IMR-90 (cell line): ENCODE results near the gene ATP10A. TPM values are rescaled to one million over a fixed set of nuclear protein-coding genes. Genes with fewer than 3 reads are reported as not detected.

Experiments
- ATAC-seq: fragments of 200-7000 bp; cut with Tn5 transposase; 2 replicates; pipeline ENCODE4 v1.9.1; 2020; ENCODE audit warnings: low read depth, mild to moderate bottlenecking, moderate library complexity
- BruUV-seq: library from RNA; stranded (reverse); fragments of 400-500 nt; replicated peaks from 2 replicates; lab custom pipeline; 2021; lab: Mats Ljungman, UMichigan
- CTCF ChIA-PET: fragments of 300-600 bp; formaldehyde crosslinking; extraction: SDS; loops from one replicate; lab custom pipeline; 2021; ENCODE audit warnings: antibody characterized with exemption; lab: Yijun Ruan, JAX
- POLR2A ChIA-PET: fragments of 300-600 bp; sonication (Branson Sonifier 250); formaldehyde crosslinking; loops from one replicate; lab custom pipeline; 2022; ENCODE audit warnings: antibody characterized with exemption; ENCODE audit not compliant: unreplicated experiment; lab: Charles Lee
- DNase-seq: peaks from one replicate; pipeline ENCODE4 v3.0.0; 2013
- H2AFZ ChIP-seq: replicated peaks from 2 replicates; pipeline ENCODE3; 2013; ENCODE audit warnings: low read length, mild to moderate bottlenecking; ENCODE audit not compliant: poor library complexity
- H2AK5ac ChIP-seq: 2 replicates; pipeline ENCODE4 v1.6.1; 2013; ENCODE audit warnings: low read depth, low read length, inconsistent platforms
- H2AK9ac ChIP-seq: replicated peaks from 2 replicates; pipeline ENCODE3; 2013; ENCODE audit warnings: mild to moderate bottlenecking, low read depth, low read length, moderate library complexity; ENCODE audit not compliant: poor library complexity
- H2BK120ac ChIP-seq: 2 replicates; pipeline ENCODE4 v1.6.1; 2013; ENCODE audit warnings: low read depth, low read length, inconsistent platforms
- H2BK15ac ChIP-seq: 3 replicates; pipeline ENCODE4 v1.6.1; 2013; ENCODE audit warnings: low read depth, low read length, inconsistent platforms
- H2BK20ac ChIP-seq: 2 replicates; pipeline ENCODE4 v1.6.1; 2013; ENCODE audit warnings: low read depth, mild to moderate bottlenecking, inconsistent platforms, low read length, moderate library complexity
- H2BK5ac ChIP-seq: 2 replicates; pipeline ENCODE4 v1.6.1; 2013; ENCODE audit warnings: mild to moderate bottlenecking, low read depth, low read length, inconsistent platforms; ENCODE audit not compliant: poor library complexity, severe bottlenecking
- H3K14ac ChIP-seq: replicated peaks from 2 replicates; pipeline ENCODE4 v1.6.1; 2013; ENCODE audit warnings: low read depth, low read length, inconsistent platforms
- H3K18ac ChIP-seq: 2 replicates; pipeline ENCODE4 v1.6.1; 2013; ENCODE audit warnings: low read depth, low read length, control low read depth
- H3K23ac ChIP-seq: 2 replicates; pipeline ENCODE4 v1.6.1; 2013; ENCODE audit warnings: low read depth, low read length, inconsistent platforms
- H3K27ac ChIP-seq: 2 replicates; pipeline ENCODE4 v1.5.1; 2013; ENCODE audit warnings: mild to moderate bottlenecking, control low read depth, low read length; ENCODE audit not compliant: insufficient read depth
- H3K27me3 ChIP-seq: 2 replicates; pipeline ENCODE4 v1.6.1; 2013; ENCODE audit warnings: low read length; ENCODE audit not compliant: control insufficient read depth, insufficient read depth
- H3K36me3 ChIP-seq: 2 replicates; pipeline ENCODE4 v1.6.1; 2013; ENCODE audit warnings: low read length, mixed read lengths; ENCODE audit not compliant: control insufficient read depth, insufficient read depth
- H3K4ac ChIP-seq: 2 replicates; pipeline ENCODE4 v1.6.1; 2013; ENCODE audit warnings: low read depth, low read length, inconsistent platforms
- H3K4me1 ChIP-seq: 2 replicates; pipeline ENCODE4 v1.6.1; 2013; ENCODE audit warnings: low read length, mixed read lengths; ENCODE audit not compliant: control insufficient read depth, insufficient read depth
- H3K4me2 ChIP-seq: 2 replicates; pipeline ENCODE4 v1.6.1; 2013; ENCODE audit warnings: low read depth, mild to moderate bottlenecking, control low read depth, low read length, moderate library complexity
- H3K4me3 ChIP-seq: 2 replicates; pipeline ENCODE4 v1.5.1; 2013; ENCODE audit warnings: low read depth, mild to moderate bottlenecking, control low read depth, low read length, moderate library complexity; ENCODE audit not compliant: insufficient read depth
- H3K56ac ChIP-seq: 2 replicates; pipeline ENCODE4 v1.6.1; 2013; ENCODE audit warnings: low read length, inconsistent platforms; ENCODE audit not compliant: insufficient read depth; ENCODE audit errors: extremely low read depth
- H3K79me1 ChIP-seq, 2 experiments: 2 replicates each; pipeline ENCODE4 v1.6.1; 2013; ENCODE audit warnings: low read length in 2 of 2, inconsistent platforms in 1 of 2, low read depth in 1 of 2
- H3K9ac ChIP-seq: 2 replicates; pipeline ENCODE4 v1.6.1; 2013; ENCODE audit warnings: low read depth, low read length, control low read depth
- H3K9me1 ChIP-seq: 2 replicates; pipeline ENCODE4 v1.6.1; 2013; ENCODE audit warnings: low read length, inconsistent platforms; ENCODE audit not compliant: insufficient read depth
- H3K9me3 ChIP-seq: 2 replicates; pipeline ENCODE4 v1.6.1; 2013; ENCODE audit warnings: low read length; ENCODE audit not compliant: control insufficient read depth, insufficient read depth
- H4K20me1 ChIP-seq: 2 replicates; pipeline ENCODE4 v1.6.1; 2013; ENCODE audit warnings: low read length, inconsistent platforms; ENCODE audit not compliant: insufficient read depth
- H4K5ac ChIP-seq: 2 replicates; pipeline ENCODE4 v1.6.1; 2013; ENCODE audit warnings: mild to moderate bottlenecking, low read depth, low read length, control low read depth
- H4K8ac ChIP-seq, 2 experiments: 2 replicates each; pipeline ENCODE4 v1.6.1; 2013; ENCODE audit warnings: low read depth in 2 of 2, low read length in 2 of 2, control low read depth in 1 of 2, inconsistent platforms in 1 of 2
- H4K91ac ChIP-seq: 2 replicates; pipeline ENCODE4 v1.6.1; 2013; ENCODE audit warnings: low read depth, low read length, inconsistent platforms; ENCODE audit not compliant: insufficient read depth
- CHD1 ChIP-seq: IDR thresholded peaks from 2 replicates; pipeline ENCODE4 v1.6.1; 2012; ENCODE audit warnings: low read depth, low read length, improper control_type of control experiment
- FOS ChIP-seq: fragments of 150-350 bp; IDR thresholded peaks from 2 replicates; pipeline ENCODE4 v1.6.1; 2016; ENCODE audit warnings: low read depth, low read length
- MAFK ChIP-seq: IDR thresholded peaks from 2 replicates; pipeline ENCODE4 v1.6.1; 2012; ENCODE audit warnings: low read depth, low read length, improper control_type of control experiment
- MAZ ChIP-seq: IDR thresholded peaks from 2 replicates; pipeline ENCODE4 v1.6.1; 2012; ENCODE audit warnings: low read depth, mild to moderate bottlenecking, low read length, improper control_type of control experiment, moderate library complexity, borderline replicate concordance
- MXI1 ChIP-seq: IDR thresholded peaks from 2 replicates; pipeline ENCODE4 v1.6.1; 2012; ENCODE audit warnings: low read depth, mild to moderate bottlenecking, low read length, moderate library complexity, borderline replicate concordance
- NFE2L2 ChIP-seq: fragments of 150-350 bp; IDR thresholded peaks from 2 replicates; pipeline ENCODE4 v1.6.1; 2016; ENCODE audit warnings: low read depth, mild to moderate bottlenecking, low read length
- POLR2A ChIP-seq: IDR thresholded peaks from 2 replicates; pipeline ENCODE4 v1.6.1; 2012; ENCODE audit warnings: mild to moderate bottlenecking, low read depth, low read length
- RCOR1 ChIP-seq: IDR thresholded peaks from 2 replicates; pipeline ENCODE4 v1.6.1; 2012; ENCODE audit warnings: mild to moderate bottlenecking, low read length, improper control_type of control experiment; ENCODE audit not compliant: insufficient replicate concordance
- RFX5 ChIP-seq: IDR thresholded peaks from 2 replicates; pipeline ENCODE4 v1.8.0; 2012; ENCODE audit warnings: low read depth, mild to moderate bottlenecking, low read length, moderate library complexity
- SMC3 ChIP-seq: fragments of 150-350 bp; IDR thresholded peaks from 2 replicates; pipeline ENCODE4 v1.6.1; 2016; ENCODE audit warnings: low read depth, mild to moderate bottlenecking, antibody characterized with exemption, low read length, moderate library complexity
- WGBS, 2 experiments: methylation state at CpG; one replicate each; pipeline versions ENCODE4 v1.1.5 to v1.1.7; 2013; ENCODE audit warnings: missing lambda C conversion rate in 2 of 2; ENCODE audit not compliant: insufficient read length in 1 of 2; ENCODE audit errors: extremely low coverage in 2 of 2; 5-methylcytosine and 5-hydroxymethylcytosine counted together
- dilution Hi-C: fragments of 300-500 bp; cut with HindIII; formaldehyde crosslinking; loops from one replicate; pipeline ENCODE4 v1.14.3; 2018; ENCODE audit warnings: low sequenced_read_pairs; ENCODE audit not compliant: unreplicated experiment
- in situ Hi-C: fragments of 300-500 bp; cut with MboI; formaldehyde crosslinking; loops from 3 replicates; pipeline ENCODE4 v1.14.3; 2019; ENCODE audit warnings: low sequenced_read_pairs, inconsistent platforms, mixed read lengths
- intact Hi-C: fragments of 100-400 bp; cut with micrococcal nuclease; formaldehyde crosslinking; loops from 2 replicates; pipeline ENCODE4 v1.10.0; 2022
- polyA plus RNA-seq, 3 experiments: library from polyadenylated mRNA; depleted of rRNA; stranded (reverse); fragments of >200 nt; gene quantifications; 2 replicates each; pipeline ENCODE4 v1.2.3, GENCODE V29; 2012; ENCODE audit warnings: low replicate concordance in 1 of 3
- total RNA-seq: library from RNA; depleted of rRNA; stranded (reverse); fragments of >200 nt; gene quantifications from 2 replicates; pipeline ENCODE4 v1.2.3, GENCODE V29; 2012
- TF ChIP-seq, protein P1 (sequence below): fragments of 150-350 bp; IDR thresholded peaks from 2 replicates; pipeline ENCODE4 v1.6.1; 2017; ENCODE audit warnings: mild to moderate bottlenecking, antibody characterized with exemption, low read length, low read depth
- TF ChIP-seq, protein P2 (sequence below): fragments of 150-350 bp; IDR thresholded peaks from 2 replicates; pipeline ENCODE4 v1.6.1; 2016; ENCODE audit warnings: low read depth, mild to moderate bottlenecking, low read length, moderate library complexity, borderline replicate concordance
- TF ChIP-seq, protein P3 (sequence below): conservative IDR thresholded peaks from 2 replicates; pipeline ENCODE4 v1.5.1; 2012; ENCODE audit warnings: mild to moderate bottlenecking, low read depth, low read length, improper control_type of control experiment

Gene ATP10A
- total and polyA plus RNA-seq, 2 of the 4 experiments (the other 2 are of a cell fraction) = 13.8 to 16.0 TPM

- no TSS peak for BruUV-seq
- POLR2A ChIA-PET = no interaction called here
- peak overlapping the region; percentile 98 for H2BK120ac ChIP-seq
- no peaks in the 10 kb centered on the region for H3K27me3 ChIP-seq
- peak overlapping the region in 1 of 2 experiments; percentile 94; a peak in 3 of 4 replicates for H4K8ac ChIP-seq
- no peak overlapping the region for H4K5ac ChIP-seq
- H3K36me3 ChIP-seq = no peaks in the 10 kb centered on the region
- H3K9ac ChIP-seq = no peak overlapping the region
- DNase-seq (peak; percentile 95), ATAC-seq (peak; percentile 92)
- dilution Hi-C loops = no loop called here
- H3K4ac ChIP-seq = peak overlapping the region; percentile 96
- H4K91ac ChIP-seq = peak overlapping the region; percentile 68
- H2BK20ac ChIP-seq = peak overlapping the region; percentile 95
- peak overlapping the region; percentile 93 for H2BK5ac ChIP-seq
- H3K4me1 ChIP-seq = peaks cover 23% of the 10 kb centered on the region
- CTCF ChIA-PET = interaction anchor here (0.6 to 0.8 kb wide), 2 partner anchors 16 to 112 kb away, joined by 3 read pairs; no protein-coding TSS in a partner anchor
- H2AK9ac ChIP-seq = no peak overlapping the region
- no peak overlapping the region for H2AFZ ChIP-seq
- H3K23ac ChIP-seq = peak overlapping the region; percentile 93
- 0 out of 2 replicates have a peak overlapping the region, but pooled peaks have one; percentile 10 for H2AK5ac ChIP-seq
- peak overlapping the region; percentile 79 for H3K56ac ChIP-seq
- no peaks in the 10 kb centered on the region for H3K9me3 ChIP-seq
- intact Hi-C loops = loop anchor here (5.0 kb wide), 1 partner anchor 91 kb away; no protein-coding TSS in a partner anchor
- no peaks in the 10 kb centered on the region for H4K20me1 ChIP-seq
- H3K27ac ChIP-seq = no peak overlapping the region
- H3K4me2 ChIP-seq = peak overlapping the region; percentile 9; the same call in 1 of the 2 replicates
- in situ Hi-C loops = no loop called here
- 0 out of 2 replicates have a peak overlapping the region, but pooled peaks have one; percentile 17 for H3K14ac ChIP-seq
- no peaks in the 10 kb centered on the region for H3K79me1 ChIP-seq
- peak overlapping the region; percentile 39; the same call in 2 of the 3 replicates for H2BK15ac ChIP-seq
- H3K4me3 ChIP-seq = no peak overlapping the region
- H3K18ac ChIP-seq = peak overlapping the region; percentile 91; the same call in 1 of the 2 replicates
- peaks cover 16% of the 10 kb centered on the region for H3K9me1 ChIP-seq
- 7% methylated on average over 2 of the region's 6 CpGs; no CpG with 5 or more reads in 1 of the 2 experiments for WGBS, 2 experiments
- TF ChIP-seq MAZ = no peak
- 0 out of 2 replicates have a peak, but pooled peaks have one; percentile 40 for TF ChIP-seq POLR2A
- TF ChIP-seq SMC3 = no peak
- peak; percentile 61 for TF ChIP-seq RCOR1
- TF ChIP-seq MXI1 = peak; percentile 62; the same call in 1 of the 2 replicates
- TF ChIP-seq, protein P1, sequence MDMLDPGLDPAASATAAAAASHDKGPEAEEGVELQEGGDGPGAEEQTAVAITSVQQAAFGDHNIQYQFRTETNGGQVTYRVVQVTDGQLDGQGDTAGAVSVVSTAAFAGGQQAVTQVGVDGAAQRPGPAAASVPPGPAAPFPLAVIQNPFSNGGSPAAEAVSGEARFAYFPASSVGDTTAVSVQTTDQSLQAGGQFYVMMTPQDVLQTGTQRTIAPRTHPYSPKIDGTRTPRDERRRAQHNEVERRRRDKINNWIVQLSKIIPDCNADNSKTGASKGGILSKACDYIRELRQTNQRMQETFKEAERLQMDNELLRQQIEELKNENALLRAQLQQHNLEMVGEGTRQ = no peak
- TF ChIP-seq NFE2L2 = 0 out of 2 replicates have a peak, but pooled peaks have one; percentile 15
- TF ChIP-seq, protein P2, sequence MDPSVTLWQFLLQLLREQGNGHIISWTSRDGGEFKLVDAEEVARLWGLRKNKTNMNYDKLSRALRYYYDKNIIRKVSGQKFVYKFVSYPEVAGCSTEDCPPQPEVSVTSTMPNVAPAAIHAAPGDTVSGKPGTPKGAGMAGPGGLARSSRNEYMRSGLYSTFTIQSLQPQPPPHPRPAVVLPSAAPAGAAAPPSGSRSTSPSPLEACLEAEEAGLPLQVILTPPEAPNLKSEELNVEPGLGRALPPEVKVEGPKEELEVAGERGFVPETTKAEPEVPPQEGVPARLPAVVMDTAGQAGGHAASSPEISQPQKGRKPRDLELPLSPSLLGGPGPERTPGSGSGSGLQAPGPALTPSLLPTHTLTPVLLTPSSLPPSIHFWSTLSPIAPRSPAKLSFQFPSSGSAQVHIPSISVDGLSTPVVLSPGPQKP = no peak
- TF ChIP-seq MAFK = peak; percentile 57; the same call in 1 of the 2 replicates
- TF ChIP-seq, protein P3, sequence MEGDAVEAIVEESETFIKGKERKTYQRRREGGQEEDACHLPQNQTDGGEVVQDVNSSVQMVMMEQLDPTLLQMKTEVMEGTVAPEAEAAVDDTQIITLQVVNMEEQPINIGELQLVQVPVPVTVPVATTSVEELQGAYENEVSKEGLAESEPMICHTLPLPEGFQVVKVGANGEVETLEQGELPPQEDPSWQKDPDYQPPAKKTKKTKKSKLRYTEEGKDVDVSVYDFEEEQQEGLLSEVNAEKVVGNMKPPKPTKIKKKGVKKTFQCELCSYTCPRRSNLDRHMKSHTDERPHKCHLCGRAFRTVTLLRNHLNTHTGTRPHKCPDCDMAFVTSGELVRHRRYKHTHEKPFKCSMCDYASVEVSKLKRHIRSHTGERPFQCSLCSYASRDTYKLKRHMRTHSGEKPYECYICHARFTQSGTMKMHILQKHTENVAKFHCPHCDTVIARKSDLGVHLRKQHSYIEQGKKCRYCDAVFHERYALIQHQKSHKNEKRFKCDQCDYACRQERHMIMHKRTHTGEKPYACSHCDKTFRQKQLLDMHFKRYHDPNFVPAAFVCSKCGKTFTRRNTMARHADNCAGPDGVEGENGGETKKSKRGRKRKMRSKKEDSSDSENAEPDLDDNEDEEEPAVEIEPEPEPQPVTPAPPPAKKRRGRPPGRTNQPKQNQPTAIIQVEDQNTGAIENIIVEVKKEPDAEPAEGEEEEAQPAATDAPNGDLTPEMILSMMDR = no peak
- TF ChIP-seq RFX5 = no peak
- no peak for TF ChIP-seq CHD1
- peak; percentile 62 for TF ChIP-seq FOS
Observed at GRCh38 chr15:25883463-25884259, 20.5 kb upstream of the ATP10A start.
